ENCODE measurements around the gene PTPN13.

DNA sequence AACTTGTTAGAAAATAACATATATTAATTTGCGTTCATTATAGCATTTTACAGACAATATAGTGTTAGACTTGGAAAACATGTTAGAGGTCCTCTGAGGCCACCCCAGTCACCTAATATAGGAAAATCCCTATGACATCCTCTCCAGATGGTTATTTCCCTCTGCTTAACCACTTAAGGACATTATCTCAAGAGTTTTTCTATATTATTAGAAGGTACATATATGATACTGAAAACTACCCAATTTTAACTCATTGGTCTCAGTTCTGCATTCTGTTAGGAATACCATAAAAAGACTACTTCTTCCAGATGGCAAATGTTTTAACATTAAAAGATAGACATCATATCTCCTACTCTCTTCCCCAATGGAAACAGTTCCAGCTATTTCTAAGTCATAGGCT is 21.4 kb downstream of the PTPN13 start:
- TF ChIP-seq, protein P1, sequence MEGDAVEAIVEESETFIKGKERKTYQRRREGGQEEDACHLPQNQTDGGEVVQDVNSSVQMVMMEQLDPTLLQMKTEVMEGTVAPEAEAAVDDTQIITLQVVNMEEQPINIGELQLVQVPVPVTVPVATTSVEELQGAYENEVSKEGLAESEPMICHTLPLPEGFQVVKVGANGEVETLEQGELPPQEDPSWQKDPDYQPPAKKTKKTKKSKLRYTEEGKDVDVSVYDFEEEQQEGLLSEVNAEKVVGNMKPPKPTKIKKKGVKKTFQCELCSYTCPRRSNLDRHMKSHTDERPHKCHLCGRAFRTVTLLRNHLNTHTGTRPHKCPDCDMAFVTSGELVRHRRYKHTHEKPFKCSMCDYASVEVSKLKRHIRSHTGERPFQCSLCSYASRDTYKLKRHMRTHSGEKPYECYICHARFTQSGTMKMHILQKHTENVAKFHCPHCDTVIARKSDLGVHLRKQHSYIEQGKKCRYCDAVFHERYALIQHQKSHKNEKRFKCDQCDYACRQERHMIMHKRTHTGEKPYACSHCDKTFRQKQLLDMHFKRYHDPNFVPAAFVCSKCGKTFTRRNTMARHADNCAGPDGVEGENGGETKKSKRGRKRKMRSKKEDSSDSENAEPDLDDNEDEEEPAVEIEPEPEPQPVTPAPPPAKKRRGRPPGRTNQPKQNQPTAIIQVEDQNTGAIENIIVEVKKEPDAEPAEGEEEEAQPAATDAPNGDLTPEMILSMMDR (conservative IDR thresholded peaks at IDR 0.05): no peak
- TF ChIP-seq ZFX (IDR thresholded peaks at IDR 0.05): no peak
